H1 (cell line): ENCODE results near the gene FAM234A. TPM values are rescaled to one million over a fixed set of nuclear protein-coding genes. Genes with fewer than 3 reads are reported as not detected.

Experiments used
- CTCF ChIA-PET: fragments of 300-600 bp; sonication (Branson Sonifier 250); formaldehyde crosslinking; loops from one replicate; lab custom pipeline; 2021; ENCODE audit not compliant: partially characterized antibody; lab: Charles Lee
- POLR2A ChIA-PET: fragments of 300-600 bp; sonication (Branson Sonifier 250); formaldehyde crosslinking; loops from one replicate; lab custom pipeline; 2021; ENCODE audit warnings: inconsistent platforms; ENCODE audit not compliant: partially characterized antibody; lab: Charles Lee
- DNase-seq, 2 experiments: peaks; one replicate each; pipeline versions ENCODE4 v3.0.0 to v3.0.0-alpha.2; 2010 to 2022; ENCODE audit warnings: low spot score in 2 of 2, low read depth in 1 of 2, mixed read lengths in 1 of 2
- FAIRE-seq: peaks from 2 replicates; lab custom pipeline; 2011; peaks lifted over from hg19 to GRCh38; lab: Jason Lieb, UNC
- H2AFZ ChIP-seq: 2 replicates; pipeline ENCODE4 v1.8.1; 2012; ENCODE audit warnings: low read length, inconsistent platforms
- H2AK5ac ChIP-seq: 2 replicates; pipeline ENCODE4 v1.6.1; 2013; ENCODE audit warnings: low read depth, low read length
- H2BK120ac ChIP-seq: replicated peaks from 2 replicates; pipeline ENCODE3; 2013; ENCODE audit warnings: low read depth, low read length, inconsistent platforms
- H2BK12ac ChIP-seq: 2 replicates; pipeline ENCODE4 v1.6.1; 2013; ENCODE audit warnings: low read depth, low read length
- H2BK15ac ChIP-seq: 2 replicates; pipeline ENCODE4 v1.6.1; 2013; ENCODE audit warnings: low read length
- H2BK20ac ChIP-seq: 2 replicates; pipeline ENCODE4 v1.6.1; 2013; ENCODE audit warnings: low read length
- H2BK5ac ChIP-seq: 2 replicates; pipeline ENCODE4 v1.6.1; 2013; ENCODE audit warnings: low read depth, low read length
- H3K14ac ChIP-seq: 2 replicates; pipeline ENCODE4 v1.6.1; 2013; ENCODE audit warnings: inconsistent platforms; ENCODE audit not compliant: insufficient read length
- H3K18ac ChIP-seq: 2 replicates; pipeline ENCODE4 v1.6.1; 2013; ENCODE audit warnings: low read length; ENCODE audit errors: extremely low read depth
- H3K23ac ChIP-seq: 2 replicates; pipeline ENCODE4 v1.6.1; 2013; ENCODE audit warnings: inconsistent platforms; ENCODE audit not compliant: insufficient read length
- H3K23me2 ChIP-seq: 2 replicates; pipeline ENCODE4 v1.6.1; 2013; ENCODE audit warnings: low read depth, low read length
- H3K27ac ChIP-seq: 2 replicates; pipeline ENCODE4 v1.6.1; 2011; ENCODE audit warnings: low read depth, low read length, inconsistent platforms
- H3K27me3 ChIP-seq, 4 experiments: replicated peaks in 1 of 4; 1 replicate in 1 of 4; 2 replicates in 3 of 4; pipeline versions ENCODE4 v1.6.1 to v1.8.1; 2011 to 2013; ENCODE audit warnings: low read length in 3 of 4, mild to moderate bottlenecking in 3 of 4, inconsistent platforms in 2 of 4, mixed read lengths in 2 of 4, moderate library complexity in 1 of 4; ENCODE audit not compliant: control insufficient read depth in 3 of 4, insufficient read depth in 3 of 4; ENCODE audit errors: extremely low read depth in 1 of 4
- H3K36me3 ChIP-seq, 4 experiments: 2 replicates each; pipeline versions ENCODE4 v1.6.1 to v1.8.1; 2011 to 2013; ENCODE audit warnings: mild to moderate bottlenecking in 4 of 4, low read length in 3 of 4, moderate library complexity in 2 of 4, control low read depth in 1 of 4, inconsistent platforms in 1 of 4; ENCODE audit not compliant: insufficient read depth in 4 of 4, control insufficient read depth in 2 of 4
- H3K4ac ChIP-seq: replicated peaks from 2 replicates; pipeline ENCODE3; 2013; ENCODE audit warnings: low read length, low read depth, mixed read lengths, inconsistent platforms; ENCODE audit not compliant: insufficient read length
- H3K4me1 ChIP-seq, 4 experiments: replicated peaks in 1 of 4; 1 replicate in 1 of 4; 2 replicates in 3 of 4; pipeline versions ENCODE4 v1.6.1 to v1.8.1; 2011 to 2013; ENCODE audit warnings: low read length in 3 of 4, inconsistent platforms in 2 of 4, mixed read lengths in 1 of 4; ENCODE audit not compliant: insufficient read depth in 4 of 4, control insufficient read depth in 3 of 4
- H3K4me2 ChIP-seq, 2 experiments: 2 replicates each; pipeline versions ENCODE4 v1.6.1 to v1.8.1; 2011 to 2013; ENCODE audit warnings: low read depth in 2 of 2, low read length in 2 of 2, control low read depth in 1 of 2, inconsistent platforms in 1 of 2, mild to moderate bottlenecking in 1 of 2; ENCODE audit not compliant: insufficient read depth in 1 of 2
- H3K4me3 ChIP-seq, 4 experiments: fragments of 200-600, 300-600 bp in 1 of 4; sonication (generic), shearing (Covaris generic), sonication (Bioruptor Twin) in 1 of 4; 2 replicates each; pipeline versions ENCODE4 v1.5.1 to v1.8.1; 2011 to 2016; ENCODE audit warnings: low read length in 4 of 4, low read depth in 3 of 4, control low read depth in 2 of 4, inconsistent platforms in 2 of 4, mild to moderate bottlenecking in 2 of 4, mixed read lengths in 1 of 4, moderate library complexity in 1 of 4; ENCODE audit not compliant: insufficient read depth in 2 of 4; ENCODE audit errors: extremely low read depth in 1 of 4
- H3K56ac ChIP-seq: replicated peaks from 2 replicates; pipeline ENCODE3; 2013; ENCODE audit warnings: low read depth, mild to moderate bottlenecking, mixed read lengths, low read length, inconsistent platforms; ENCODE audit not compliant: insufficient read length
- H3K79me1 ChIP-seq: 2 replicates; pipeline ENCODE4 v1.6.1; 2013; ENCODE audit warnings: low read depth, low read length, control low read depth
- H3K79me2 ChIP-seq, 2 experiments: 2 replicates each; pipeline versions ENCODE4 v1.6.1 to v1.8.1; 2012 to 2013; ENCODE audit warnings: low read length in 2 of 2, mild to moderate bottlenecking in 2 of 2, inconsistent platforms in 1 of 2; ENCODE audit not compliant: insufficient read depth in 2 of 2, control insufficient read depth in 1 of 2
- H3K9ac ChIP-seq, 4 experiments: replicated peaks in 1 of 4; 1 replicate in 1 of 4; 2 replicates in 3 of 4; pipeline versions ENCODE4 v1.6.1 to v1.8.1; 2011 to 2013; ENCODE audit warnings: low read depth in 3 of 4, low read length in 3 of 4, control low read depth in 2 of 4, mild to moderate bottlenecking in 2 of 4, moderate library complexity in 2 of 4, inconsistent platforms in 1 of 4; ENCODE audit errors: extremely low read depth in 1 of 4
- H3K9me3 ChIP-seq, 2 experiments: 2 replicates each; pipeline versions ENCODE4 v1.6.1 to v1.8.1; 2012 to 2013; ENCODE audit warnings: mild to moderate bottlenecking in 2 of 2, moderate library complexity in 2 of 2, control low read depth in 1 of 2, inconsistent platforms in 1 of 2, low read depth in 1 of 2, low read length in 1 of 2, mixed read lengths in 1 of 2; ENCODE audit not compliant: insufficient read depth in 2 of 2
- H4K20me1 ChIP-seq, 2 experiments: replicated peaks in 1 of 2; 2 replicates each; pipeline versions ENCODE3 to v1.8.1; 2011 to 2013; ENCODE audit warnings: inconsistent platforms in 2 of 2, low read length in 2 of 2, mild to moderate bottlenecking in 1 of 2; ENCODE audit not compliant: insufficient read depth in 2 of 2, control insufficient read depth in 1 of 2
- H4K5ac ChIP-seq: 2 replicates; pipeline ENCODE4 v1.6.1; 2013; ENCODE audit warnings: low read length, low read depth, mixed read lengths, inconsistent platforms; ENCODE audit not compliant: insufficient read length
- H4K8ac ChIP-seq: 2 replicates; pipeline ENCODE4 v1.8.0; 2013; ENCODE audit warnings: mild to moderate bottlenecking, moderate library complexity, low read length, inconsistent platforms; ENCODE audit not compliant: insufficient read depth; ENCODE audit errors: extremely low read depth
- H4K91ac ChIP-seq: replicated peaks from 2 replicates; pipeline ENCODE3; 2013; ENCODE audit warnings: low read length, mixed read lengths, inconsistent platforms; ENCODE audit not compliant: insufficient read length
- CBX8 ChIP-seq: fragments of 300-800, 300-1000 bp; sonication (generic); IDR thresholded peaks from 2 replicates; pipeline ENCODE4 v1.7.1; 2016; ENCODE audit warnings: low read depth, low read length, borderline replicate concordance
- CHD1 ChIP-seq: IDR thresholded peaks from 2 replicates; pipeline ENCODE4 v1.6.1; 2012; ENCODE audit warnings: low read depth, low read length, improper control_type of control experiment
- FOSL1 ChIP-seq: IDR thresholded peaks from 2 replicates; pipeline ENCODE4 v1.6.1; 2011; ENCODE audit warnings: mild to moderate bottlenecking, low read depth, low read length, moderate library complexity; ENCODE audit not compliant: insufficient read depth
- HDAC6 ChIP-seq: IDR thresholded peaks from one replicate; pipeline ENCODE4 v1.7.1; 2012; ENCODE audit warnings: low read depth, mild to moderate bottlenecking, inconsistent platforms, low read length, moderate library complexity
- MAFK ChIP-seq: IDR thresholded peaks from 2 replicates; pipeline ENCODE4 v1.6.1; 2012; ENCODE audit warnings: low read depth, mild to moderate bottlenecking, improper control_type of control experiment, low read length
- POLR2AphosphoS5 ChIP-seq: IDR thresholded peaks from 2 replicates; pipeline ENCODE4 v1.6.1; 2011; ENCODE audit warnings: low read depth, low read length
- SIX5 ChIP-seq: IDR thresholded peaks from 2 replicates; pipeline ENCODE4 v1.6.1; 2011; ENCODE audit warnings: mild to moderate bottlenecking, low read depth, low read length
- SP1 ChIP-seq: IDR thresholded peaks from 2 replicates; pipeline ENCODE4 v1.6.1; 2011; ENCODE audit warnings: low read depth, low read length
- SP2 ChIP-seq: IDR thresholded peaks from 2 replicates; pipeline ENCODE4 v1.6.1; 2012; ENCODE audit warnings: mild to moderate bottlenecking, low read length, inconsistent platforms
- TAF7 ChIP-seq: optimal IDR thresholded peaks from 2 replicates; pipeline ENCODE3; 2011; ENCODE audit warnings: low read depth, mild to moderate bottlenecking, inconsistent platforms, low read length, moderate library complexity, borderline replicate concordance
- TEAD4 ChIP-seq: IDR thresholded peaks from 2 replicates; pipeline ENCODE4 v1.6.1; 2012; ENCODE audit warnings: low read depth, low read length, inconsistent platforms, mixed read lengths
- WGBS, 2 experiments: shearing (Covaris generic) in 1 of 2; methylation state at CpG; one replicate each; pipeline versions ENCODE4 v1.1.6 to v1.1.7; 2013 to 2015; ENCODE audit warnings: low lambda C conversion rate in 2 of 2, mixed read lengths in 2 of 2, inconsistent platforms in 1 of 2, low coverage in 1 of 2, missing lambda C conversion rate in 1 of 2; ENCODE audit not compliant: insufficient replicate concordance in 2 of 2, insufficient coverage in 1 of 2, insufficient read length in 1 of 2; ENCODE audit errors: extremely low coverage in 1 of 2, missing lambda C conversion rate in 1 of 2; 5-methylcytosine and 5-hydroxymethylcytosine counted together
- polyA plus RNA-seq, 7 experiments: library from polyadenylated mRNA; depleted of rRNA in 3 of 7; stranded (reverse) in 5 of 7; unstranded in 2 of 7; fragments of >200 nt in 5 of 7; fragments of 200-250 nt in 2 of 7; gene quantifications; 1 replicate in 5 of 7; 2 replicates in 1 of 7; 4 replicates in 1 of 7; pipeline versions ENCODE4 v1.2.1 to v1.2.3, GENCODE V29; 2011 to 2013; ENCODE audit warnings: missing spikeins in 2 of 7, mixed read lengths in 2 of 7
- total RNA-seq: library from RNA; stranded (reverse); fragmentation: NEBNext Ultra II Directional; extraction: Animal tissue kit (Norgen Biotek cat#: 25700); gene quantifications from 2 replicates; pipeline ENCODE4 v1.2.1, GENCODE V29; 2021

FAM234A gene
- total and polyA plus RNA-seq, 2 of the 8 experiments (the other 6 are each of a cell fraction or from before 2014, with no cell fraction given): 80.6 to 104 TPM

DNA sequence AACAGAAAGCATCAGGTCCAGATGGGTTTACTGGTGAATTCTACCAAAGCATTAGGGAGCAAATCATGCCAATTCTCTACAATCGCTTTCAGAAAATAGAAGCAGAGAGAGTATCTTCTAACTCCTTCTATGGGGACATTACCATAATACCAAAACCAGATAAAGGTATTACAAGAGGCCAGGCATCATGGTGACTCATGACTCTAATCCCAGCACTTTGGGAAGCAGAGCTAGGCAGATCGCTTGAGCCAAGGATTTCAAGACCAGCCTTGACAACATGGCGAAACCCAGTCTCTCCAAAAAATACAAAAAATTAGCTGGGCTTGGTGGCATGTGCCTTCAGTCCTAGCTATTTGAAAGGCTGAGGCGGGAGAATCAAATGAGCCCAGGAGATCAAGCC, 31.4 kb upstream of the FAM234A start:
- no peak overlapping the region for H3K9ac ChIP-seq
- H3K4me2 ChIP-seq: no peak overlapping the region
- DNase-seq: no peak
- no peak overlapping the region for H3K56ac ChIP-seq
- no peak overlapping the region for H3K23ac ChIP-seq
- H3K27me3 ChIP-seq: no peaks in the 10 kb centered on the region
- no peak overlapping the region for H2BK15ac ChIP-seq
- H3K23me2 ChIP-seq: no peaks in the 10 kb centered on the region
- ChIA-PET POLR2A (interaction anchor here (34.3 kb wide), 1 partner anchor 22 kb away, joined by 348 read pairs; the partner anchor contains the start of gene LUC7L), CTCF (no interaction called here)
- H2AFZ ChIP-seq: no peak overlapping the region
- no peak overlapping the region for H2AK5ac ChIP-seq
- no peak overlapping the region for H3K4ac ChIP-seq
- peaks cover 31 to 73% (median 63%) of the 10 kb centered on the region in 4 experiments for H3K36me3 ChIP-seq
- no peak overlapping the region for H4K8ac ChIP-seq
- H2BK20ac ChIP-seq: no peak overlapping the region
- no peak overlapping the region for H3K14ac ChIP-seq
- TF ChIP-seq SP1 (no peak), HDAC6 (no peak), CHD1 (no peak), SP2 (no peak), SIX5 (no peak), MAFK (no peak), TEAD4 (no peak), CBX8 (no peak), TAF7 (no peak), FOSL1 (no peak), POLR2AphosphoS5 (no peak)
- no peak overlapping the region for H2BK120ac ChIP-seq
- no peaks in the 10 kb centered on the region for H3K4me1 ChIP-seq
- no peak overlapping the region for H3K27ac ChIP-seq
- no peak overlapping the region for H3K4me3 ChIP-seq
- no peak overlapping the region for H4K91ac ChIP-seq
- H2BK5ac ChIP-seq: no peak overlapping the region
- no peaks in the 10 kb centered on the region for H3K9me3 ChIP-seq
- no peak overlapping the region for H3K18ac ChIP-seq
- no peak overlapping the region for H2BK12ac ChIP-seq
- WGBS, 2 experiments: 98% methylated on average over 4 of the region's 4 CpGs; no CpG with 5 or more reads in 1 of the 2 experiments
- peaks cover 2 to 9% of the 10 kb centered on the region in 2 experiments for H4K20me1 ChIP-seq
- peaks cover 0 to 7% of the 10 kb centered on the region in 2 experiments; a peak in 2 of 4 replicates for H3K79me2 ChIP-seq
- H4K5ac ChIP-seq: no peak overlapping the region
- H3K79me1 ChIP-seq: no peaks in the 10 kb centered on the region; the same call in 1 of the 2 replicates
- FAIRE-seq: no peak
